ENCODE results near the gene BCAR1. TPM values are rescaled to one million over a fixed set of nuclear protein-coding genes. Genes with fewer than 3 reads are reported as not detected.

Gene BCAR1
- total RNA-seq, 1 donor, result 75.3 TPM

GRCh38 chr16:75196836-75197235, 54.6 kb downstream of the BCAR1 start:
- H3K4me2 ChIP-seq (ENCODE audit: insufficient read depth, low read length), result no peak overlapping the region
- no peak overlapping the region for H3K4me3 ChIP-seq (ENCODE audit: insufficient read depth, low read length)
- H3K27ac ChIP-seq (ENCODE audit: low read depth, low read length), result no peak overlapping the region
- H3K4me1 ChIP-seq (ENCODE audit: insufficient read depth, low read length), result peaks cover 9% of the 10 kb centered on the region
- H3K79me2 ChIP-seq (ENCODE audit: insufficient read depth, low read length), result no peaks in the 10 kb centered on the region
- peak; percentile 25 for DNase-seq (ENCODE audit: insufficient read length, low spot score, missing footprints)
- peaks cover 22% of the 10 kb centered on the region for H3K27me3 ChIP-seq (ENCODE audit: insufficient read depth, low read length)
- no peaks in the 10 kb centered on the region for H3K36me3 ChIP-seq (ENCODE audit: insufficient read depth, low read length)
- no peak overlapping the region for H2AFZ ChIP-seq (ENCODE audit: low read length)
- H4K20me1 ChIP-seq (ENCODE audit: insufficient read depth, low read length), result no peaks in the 10 kb centered on the region
- TF ChIP-seq, protein P1, sequence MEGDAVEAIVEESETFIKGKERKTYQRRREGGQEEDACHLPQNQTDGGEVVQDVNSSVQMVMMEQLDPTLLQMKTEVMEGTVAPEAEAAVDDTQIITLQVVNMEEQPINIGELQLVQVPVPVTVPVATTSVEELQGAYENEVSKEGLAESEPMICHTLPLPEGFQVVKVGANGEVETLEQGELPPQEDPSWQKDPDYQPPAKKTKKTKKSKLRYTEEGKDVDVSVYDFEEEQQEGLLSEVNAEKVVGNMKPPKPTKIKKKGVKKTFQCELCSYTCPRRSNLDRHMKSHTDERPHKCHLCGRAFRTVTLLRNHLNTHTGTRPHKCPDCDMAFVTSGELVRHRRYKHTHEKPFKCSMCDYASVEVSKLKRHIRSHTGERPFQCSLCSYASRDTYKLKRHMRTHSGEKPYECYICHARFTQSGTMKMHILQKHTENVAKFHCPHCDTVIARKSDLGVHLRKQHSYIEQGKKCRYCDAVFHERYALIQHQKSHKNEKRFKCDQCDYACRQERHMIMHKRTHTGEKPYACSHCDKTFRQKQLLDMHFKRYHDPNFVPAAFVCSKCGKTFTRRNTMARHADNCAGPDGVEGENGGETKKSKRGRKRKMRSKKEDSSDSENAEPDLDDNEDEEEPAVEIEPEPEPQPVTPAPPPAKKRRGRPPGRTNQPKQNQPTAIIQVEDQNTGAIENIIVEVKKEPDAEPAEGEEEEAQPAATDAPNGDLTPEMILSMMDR (IDR thresholded peaks at IDR 0.05; ENCODE audit: extremely low read depth, low read depth, low read length), result no peak
- H3K9me3 ChIP-seq (ENCODE audit: low read depth, low read length), result no peaks in the 10 kb centered on the region

- Histone ChIP-seq H3K27ac (ENCODE audit: low read depth, low read length) (no peak overlapping the region), H2AFZ (ENCODE audit: low read length) (no peak overlapping the region), H3K27me3 (ENCODE audit: insufficient read depth, low read length) (peaks cover 24% of the 10 kb centered on the region), H3K4me2 (ENCODE audit: insufficient read depth, low read length) (no peak overlapping the region), H3K79me2 (ENCODE audit: insufficient read depth, low read length) (no peaks in the 10 kb centered on the region), H3K4me3 (ENCODE audit: insufficient read depth, low read length) (no peak overlapping the region), H4K20me1 (ENCODE audit: insufficient read depth, low read length) (no peaks in the 10 kb centered on the region), H3K9me3 (ENCODE audit: low read depth, low read length) (no peaks in the 10 kb centered on the region), H3K36me3 (ENCODE audit: insufficient read depth, low read length) (no peaks in the 10 kb centered on the region), H3K4me1 (ENCODE audit: insufficient read depth, low read length) (peaks cover 9% of the 10 kb centered on the region)
- TF ChIP-seq, protein P1 (IDR thresholded peaks at IDR 0.05; ENCODE audit: extremely low read depth, low read depth, low read length), result no peak
- peak; percentile 63 for DNase-seq (ENCODE audit: insufficient read length, low spot score, missing footprints)
Observed at GRCh38 chr16:75195811-75196790, 55.3 kb downstream of the BCAR1 start.

DNA sequence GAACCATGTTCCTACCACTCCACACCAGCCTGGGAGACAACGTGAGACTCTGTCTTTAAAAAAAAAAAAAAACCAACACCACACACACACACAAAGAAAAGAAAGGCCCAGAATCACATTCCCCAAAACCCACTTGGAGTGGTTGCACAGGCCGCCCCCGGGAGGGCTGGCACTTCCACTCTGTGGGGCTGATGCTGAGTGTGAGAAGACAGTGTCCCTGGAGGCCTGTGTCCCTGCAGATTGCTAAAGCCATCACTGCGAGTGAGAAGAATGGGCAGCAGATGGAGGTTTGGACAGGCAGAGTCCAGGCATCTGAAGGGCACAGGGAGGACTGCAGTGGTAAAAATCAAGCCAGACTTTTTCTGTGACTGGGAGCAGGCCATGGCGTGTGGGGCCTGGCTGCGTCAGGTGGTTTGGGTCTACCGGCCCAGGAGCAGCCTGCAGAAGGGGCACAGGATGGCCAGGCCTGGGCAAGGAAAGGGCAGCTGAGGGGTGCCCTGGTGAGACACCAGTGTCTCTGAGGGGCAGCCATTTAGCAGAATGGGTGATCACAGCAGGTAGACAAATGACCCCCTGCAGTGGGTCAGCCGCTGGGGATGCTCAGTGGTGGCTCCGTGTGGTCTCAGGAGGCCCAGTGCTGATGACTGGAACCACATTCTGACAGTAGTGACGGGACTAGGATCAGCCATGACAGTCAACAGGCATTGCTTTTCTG, 57.5 kb downstream of the BCAR1 start:
- DNase-seq (ENCODE audit: insufficient read length, low spot score, missing footprints), result peak; percentile 47
- H2AFZ ChIP-seq (ENCODE audit: low read length), result no peak overlapping the region
- no peak overlapping the region for H3K27ac ChIP-seq (ENCODE audit: low read depth, low read length)
- H4K20me1 ChIP-seq (ENCODE audit: insufficient read depth, low read length), result no peaks in the 10 kb centered on the region
- peaks cover 9% of the 10 kb centered on the region for H3K4me1 ChIP-seq (ENCODE audit: insufficient read depth, low read length)
- no peaks in the 10 kb centered on the region for H3K79me2 ChIP-seq (ENCODE audit: insufficient read depth, low read length)
- H3K27me3 ChIP-seq (ENCODE audit: insufficient read depth, low read length), result peaks cover 31% of the 10 kb centered on the region
- no peak overlapping the region for H3K4me3 ChIP-seq (ENCODE audit: insufficient read depth, low read length)
- TF ChIP-seq, protein P1 (IDR thresholded peaks at IDR 0.05; ENCODE audit: extremely low read depth, low read depth, low read length), result no peak
- H3K36me3 ChIP-seq (ENCODE audit: insufficient read depth, low read length), result no peaks in the 10 kb centered on the region
- H3K9me3 ChIP-seq (ENCODE audit: low read depth, low read length), result no peaks in the 10 kb centered on the region
- H3K4me2 ChIP-seq (ENCODE audit: insufficient read depth, low read length), result no peak overlapping the region

DNA sequence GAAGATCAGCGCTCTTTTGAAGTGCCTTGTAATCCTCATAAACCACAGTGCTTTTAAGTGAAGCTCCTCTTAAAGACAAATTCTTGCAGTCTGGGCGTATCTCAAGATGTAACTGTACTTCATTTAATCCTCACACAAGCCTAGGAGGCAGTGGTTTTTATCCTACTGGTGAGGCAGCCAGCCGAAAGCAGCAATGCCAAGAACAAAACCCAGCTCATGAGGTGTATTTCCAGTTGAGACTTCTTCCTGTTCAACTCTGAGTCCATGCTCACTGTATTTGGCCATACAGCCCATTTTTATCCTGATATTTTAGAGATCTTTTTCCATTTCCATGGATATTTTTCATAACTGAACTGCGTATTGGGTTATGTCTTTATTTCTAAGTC, 58.2 kb downstream of the BCAR1 start:
- peaks cover 28% of the 10 kb centered on the region for H3K27me3 ChIP-seq (ENCODE audit: insufficient read depth, low read length)
- peak; percentile 76 for DNase-seq (ENCODE audit: insufficient read length, low spot score, missing footprints)
- H3K9me3 ChIP-seq (ENCODE audit: low read depth, low read length), result no peaks in the 10 kb centered on the region
- H3K27ac ChIP-seq (ENCODE audit: low read depth, low read length), result no peak overlapping the region
- H4K20me1 ChIP-seq (ENCODE audit: insufficient read depth, low read length), result no peaks in the 10 kb centered on the region
- peaks cover 7% of the 10 kb centered on the region for H3K4me1 ChIP-seq (ENCODE audit: insufficient read depth, low read length)
- H3K36me3 ChIP-seq (ENCODE audit: insufficient read depth, low read length), result no peaks in the 10 kb centered on the region
- no peak overlapping the region for H2AFZ ChIP-seq (ENCODE audit: low read length)
- no peaks in the 10 kb centered on the region for H3K79me2 ChIP-seq (ENCODE audit: insufficient read depth, low read length)
- no peak overlapping the region for H3K4me2 ChIP-seq (ENCODE audit: insufficient read depth, low read length)
- TF ChIP-seq, protein P1 (IDR thresholded peaks at IDR 0.05; ENCODE audit: extremely low read depth, low read depth, low read length), result no peak
- no peak overlapping the region for H3K4me3 ChIP-seq (ENCODE audit: insufficient read depth, low read length)
